Skeletal muscle tissue (tissue), 4 donors: Measurements from ENCODE around the gene PAK1. TPM values are rescaled to one million over a fixed set of nuclear protein-coding genes. Genes with fewer than 3 reads are reported as not detected.

Experiments used
- H3K27ac ChIP-seq: one replicate; pipeline ENCODE4 v1.7.0; 2013; ENCODE audit warnings: mild to moderate bottlenecking, low read depth, low read length, inconsistent platforms
- H3K27me3 ChIP-seq, 3 donors: one replicate each; pipeline ENCODE4 v1.7.0; 2013; ENCODE audit warnings: low read length in 3 of 3; ENCODE audit not compliant: control insufficient read depth in 3 of 3, insufficient read depth in 3 of 3
- H3K36me3 ChIP-seq, 3 donors: one replicate each; pipeline ENCODE4 v1.7.0; 2013; ENCODE audit warnings: low read length in 3 of 3; ENCODE audit not compliant: control insufficient read depth in 3 of 3, insufficient read depth in 3 of 3
- H3K4me1 ChIP-seq, 3 donors: one replicate each; pipeline ENCODE4 v1.7.0; 2013; ENCODE audit warnings: low read length in 3 of 3, mild to moderate bottlenecking in 3 of 3; ENCODE audit not compliant: control insufficient read depth in 3 of 3, insufficient read depth in 3 of 3
- H3K4me3 ChIP-seq, 3 donors: one replicate each; pipeline ENCODE4 v1.7.0; 2013; ENCODE audit warnings: low read length in 3 of 3
- H3K9ac ChIP-seq, 3 donors: one replicate each; pipeline ENCODE4 v1.7.0; 2013; ENCODE audit warnings: low read length in 3 of 3, mild to moderate bottlenecking in 3 of 3, moderate library complexity in 2 of 3, low read depth in 1 of 3
- H3K9me3 ChIP-seq, 3 donors: one replicate each; pipeline ENCODE4 v1.7.0; 2013; ENCODE audit warnings: low read length in 3 of 3; ENCODE audit not compliant: control insufficient read depth in 3 of 3
- total RNA-seq: library from RNA; depleted of rRNA; stranded (reverse); fragments of >200 nt; gene quantifications from one replicate; pipeline ENCODE4 v1.2.3, GENCODE V29; 2014
- donor health status: Osteomylitis.

The PAK1 gene
- total RNA-seq, 1 donor from 2014 or later = 52.2 TPM

DNA sequence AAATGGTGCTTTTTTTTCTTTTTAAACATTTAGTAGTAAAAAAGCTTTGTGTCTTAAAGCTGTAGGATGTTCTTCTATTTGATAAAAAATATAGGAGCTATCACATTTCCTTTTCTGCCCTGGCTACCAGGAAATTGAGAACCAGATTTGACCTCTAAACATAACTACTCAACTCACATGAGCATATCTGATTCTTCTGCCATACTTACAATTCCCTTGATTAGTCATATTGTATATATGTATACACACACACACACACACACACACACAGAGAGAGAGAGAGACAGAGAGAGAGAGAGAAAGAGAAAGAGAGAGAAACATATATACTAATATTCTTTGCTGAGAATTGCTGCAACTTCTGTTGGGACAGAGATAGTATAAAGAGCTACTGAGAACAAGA is 149.4 kb downstream of the PAK1 start:
- Histone ChIP-seq H3K27ac (no peak overlapping the region), H3K4me3 (no peak overlapping the region), H3K36me3 (peaks cover 0 to 13% (median 11%) of the 10 kb centered on the region in 3 donors)

DNA sequence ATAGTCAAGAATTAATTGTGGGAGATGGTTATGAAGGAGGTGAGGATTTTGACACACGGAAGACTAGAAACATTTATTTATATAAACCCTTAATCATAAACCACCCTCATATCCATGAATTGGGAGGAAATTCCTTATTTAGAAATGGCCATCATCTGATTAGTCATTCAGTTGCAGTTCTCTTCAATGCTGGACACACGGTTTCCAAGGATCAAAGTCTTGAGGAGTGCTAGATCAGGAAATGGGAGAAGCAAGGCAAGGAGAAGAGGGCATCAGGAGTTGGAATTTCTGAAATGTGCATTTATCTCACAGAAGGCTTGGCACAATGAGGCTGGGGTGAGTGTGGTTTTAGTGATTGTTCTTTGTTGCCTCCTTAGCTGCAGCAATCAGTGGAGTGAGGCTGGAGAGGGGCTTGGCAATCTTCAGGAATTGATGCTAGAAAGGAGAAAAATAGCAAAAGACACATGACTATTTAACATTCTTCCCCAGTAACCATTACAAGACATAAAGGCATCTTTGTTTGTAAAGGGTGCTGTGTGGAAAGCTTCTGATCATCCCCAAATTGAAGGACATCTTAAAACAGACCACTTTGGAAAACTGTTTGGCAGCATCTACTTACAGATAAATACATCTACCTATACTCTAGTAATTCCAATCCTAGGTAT is 150.8 kb downstream of the PAK1 start:
- peaks cover 0 to 13% (median 11%) of the 10 kb centered on the region in 3 donors for H3K36me3 ChIP-seq
- H3K4me1 ChIP-seq = peaks cover 0 to 9% (median 5%) of the 10 kb centered on the region in 3 donors
- no peaks in the 10 kb centered on the region for H3K9me3 ChIP-seq
- H3K27ac ChIP-seq = no peak overlapping the region
- H3K4me3 ChIP-seq = no peak overlapping the region
- no peaks in the 10 kb centered on the region for H3K27me3 ChIP-seq
- no peak overlapping the region for H3K9ac ChIP-seq

More for the DNA sequence above, 149.4 kb downstream of the PAK1 start:
- Histone ChIP-seq H3K27me3 (no peaks in the 10 kb centered on the region), H3K4me1 (peaks cover 0 to 9% (median 5%) of the 10 kb centered on the region in 3 donors), H3K9me3 (no peaks in the 10 kb centered on the region), H3K9ac (no peak overlapping the region)

DNA sequence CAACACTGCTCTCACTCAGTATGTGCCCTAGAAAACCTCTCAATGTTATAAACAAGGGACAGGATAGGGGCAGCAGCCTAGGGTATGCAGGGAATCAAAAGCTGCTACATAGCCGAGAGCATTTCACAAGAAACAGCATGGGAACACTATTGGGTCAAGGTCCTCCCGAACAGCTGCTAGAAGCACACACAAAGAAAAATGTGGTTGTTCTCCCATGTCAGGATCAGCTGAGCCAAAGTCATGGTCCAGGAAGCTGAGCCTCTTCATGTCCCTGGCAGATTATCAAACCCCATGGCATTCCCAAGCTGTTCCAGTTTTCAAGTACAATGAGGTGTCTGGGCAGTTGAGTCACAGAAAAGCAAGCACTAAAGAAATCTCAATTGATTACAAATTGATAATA is 151.4 kb downstream of the PAK1 start:
- Histone ChIP-seq H3K36me3 (peaks cover 0 to 13% (median 11%) of the 10 kb centered on the region in 3 donors), H3K4me1 (peaks cover 0 to 9% (median 5%) of the 10 kb centered on the region in 3 donors), H3K27ac (no peak overlapping the region), H3K4me3 (no peak overlapping the region), H3K9ac (no peak overlapping the region), H3K27me3 (no peaks in the 10 kb centered on the region), H3K9me3 (no peaks in the 10 kb centered on the region)

DNA sequence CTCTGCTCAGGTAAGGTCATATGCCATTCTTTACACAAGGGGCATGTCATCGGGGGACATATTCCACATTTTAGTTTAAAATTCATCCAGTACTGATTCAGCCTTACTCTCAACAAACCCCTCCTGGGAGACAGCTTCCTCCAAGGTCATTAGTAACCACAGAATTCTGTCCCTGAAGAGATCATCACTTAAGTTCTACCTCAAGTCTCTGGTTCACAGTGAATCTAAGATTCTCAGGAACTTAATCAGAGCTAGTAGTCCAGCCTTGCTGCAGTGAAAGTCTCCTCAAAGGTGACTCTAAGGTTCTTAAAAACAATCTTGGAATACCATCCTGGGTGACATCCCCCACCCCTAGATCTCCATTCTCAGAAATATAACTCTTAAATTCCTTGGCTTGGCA is 153.5 kb downstream of the PAK1 start:
- Histone ChIP-seq H3K27ac (no peak overlapping the region), H3K27me3 (no peaks in the 10 kb centered on the region), H3K9me3 (no peaks in the 10 kb centered on the region), H3K4me3 (no peak overlapping the region), H3K9ac (no peak overlapping the region), H3K4me1 (peaks cover 0 to 9% (median 5%) of the 10 kb centered on the region in 3 donors), H3K36me3 (peaks cover 0 to 10% (median 5%) of the 10 kb centered on the region in 3 donors)

DNA sequence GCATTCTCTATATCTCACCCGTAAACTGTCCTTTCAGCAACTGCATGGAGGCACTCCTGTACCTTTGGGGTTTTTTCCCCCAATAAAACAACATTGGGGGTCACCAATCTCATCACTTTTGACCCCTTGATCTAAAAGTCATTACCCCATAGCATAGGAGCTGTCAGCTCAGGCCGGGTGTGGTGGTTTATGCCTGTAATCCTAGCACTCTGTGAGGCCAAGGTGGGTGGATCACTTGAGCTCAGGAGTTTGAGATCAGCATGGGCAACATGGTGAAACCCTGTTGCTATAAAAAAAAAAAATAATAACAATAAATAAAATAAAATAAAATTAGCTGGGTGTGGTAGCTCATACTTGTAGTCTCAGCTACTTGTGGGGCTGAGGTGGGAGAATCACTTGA is 155.3 kb downstream of the PAK1 start:
- Histone ChIP-seq H3K27me3 (no peaks in the 10 kb centered on the region), H3K36me3 (peaks cover 0 to 6% (median 5%) of the 10 kb centered on the region in 3 donors), H3K27ac (no peak overlapping the region), H3K4me1 (peaks cover 0 to 9% (median 5%) of the 10 kb centered on the region in 3 donors), H3K9ac (no peak overlapping the region), H3K9me3 (no peaks in the 10 kb centered on the region), H3K4me3 (no peak overlapping the region)

DNA sequence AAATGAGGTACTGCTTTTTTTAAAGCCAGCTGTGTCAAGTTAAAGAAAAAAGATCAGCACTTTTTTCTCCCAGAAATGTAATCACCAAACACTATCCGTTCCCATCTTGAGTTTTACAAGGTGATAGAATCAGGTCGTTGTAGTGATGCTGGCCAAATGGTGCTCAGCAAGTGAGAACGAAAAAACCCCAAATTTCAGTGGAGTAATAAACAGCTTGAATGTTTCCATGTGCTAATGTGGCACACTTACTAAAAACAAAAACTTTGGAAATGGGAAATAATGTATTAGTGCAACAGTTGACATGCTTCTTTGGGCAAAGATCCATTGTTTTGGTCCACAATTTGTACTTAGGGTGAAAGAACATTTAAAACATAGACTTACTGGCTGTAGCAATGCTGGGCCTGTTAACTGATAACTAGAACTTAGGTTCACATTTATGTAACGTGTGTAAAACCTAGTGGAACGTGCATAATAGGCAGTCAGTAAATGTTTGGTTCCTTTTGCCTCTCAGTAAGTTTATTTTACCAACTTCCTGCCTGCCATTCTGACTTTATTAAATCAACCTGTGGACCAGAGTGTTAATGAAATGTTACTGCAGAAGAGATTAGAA is 157.1 kb downstream of the PAK1 start:
- Histone ChIP-seq H3K4me3 (no peak overlapping the region), H3K4me1 (no peaks in the 10 kb centered on the region), H3K36me3 (no peaks in the 10 kb centered on the region)

DNA sequence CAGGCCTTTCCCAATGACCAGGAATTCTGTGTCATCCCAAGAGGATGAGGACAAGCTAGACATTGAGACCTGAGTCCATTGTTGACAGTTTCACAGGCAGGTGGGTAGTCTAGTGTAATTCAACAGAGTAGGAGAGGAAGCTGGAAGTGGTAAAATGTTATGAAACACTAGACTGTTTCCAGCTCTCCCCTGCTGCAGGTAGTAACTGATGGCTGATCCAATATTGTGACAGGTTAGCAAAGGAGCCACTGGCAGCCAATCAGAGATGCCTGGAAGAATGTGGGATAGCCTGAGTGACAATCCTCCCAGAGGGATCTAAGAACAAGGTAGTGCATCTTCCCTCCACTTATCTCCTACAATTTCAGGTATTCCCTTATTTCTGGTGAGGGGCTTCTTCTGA is 161.8 kb downstream of the PAK1 start:
- H3K27ac ChIP-seq = no peak overlapping the region
- H3K9me3 ChIP-seq = no peaks in the 10 kb centered on the region
- H3K36me3 ChIP-seq = no peaks in the 10 kb centered on the region
- H3K27me3 ChIP-seq = no peaks in the 10 kb centered on the region
- no peaks in the 10 kb centered on the region for H3K4me1 ChIP-seq
- no peak overlapping the region for H3K4me3 ChIP-seq
- no peak overlapping the region for H3K9ac ChIP-seq

More for the DNA sequence above, 157.1 kb downstream of the PAK1 start:
- Histone ChIP-seq H3K27me3 (no peaks in the 10 kb centered on the region), H3K9ac (no peak overlapping the region), H3K9me3 (no peaks in the 10 kb centered on the region), H3K27ac (no peak overlapping the region)

DNA sequence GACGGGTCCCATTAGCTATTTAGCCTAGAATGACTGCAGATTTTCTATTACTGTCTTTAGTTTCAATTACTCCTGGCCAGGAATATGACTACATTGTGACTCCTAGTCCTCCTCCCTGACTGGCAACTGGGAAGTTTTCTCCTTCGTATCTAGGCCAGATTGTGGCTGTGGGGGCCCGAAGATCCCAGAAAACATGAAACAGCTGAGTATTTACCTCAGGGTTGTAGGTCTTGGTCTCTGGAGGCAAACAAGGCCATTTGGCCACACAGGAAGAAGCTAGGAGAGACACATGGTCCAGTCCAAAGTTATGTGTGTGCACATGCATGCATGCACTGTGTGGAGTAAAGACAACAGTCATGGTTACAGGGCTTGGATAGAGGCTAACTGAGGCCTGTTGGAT is 162.2 kb downstream of the PAK1 start:
- no peak overlapping the region for H3K9ac ChIP-seq
- no peaks in the 10 kb centered on the region for H3K9me3 ChIP-seq
- H3K36me3 ChIP-seq = no peaks in the 10 kb centered on the region
- no peaks in the 10 kb centered on the region for H3K27me3 ChIP-seq
- no peaks in the 10 kb centered on the region for H3K4me1 ChIP-seq
- H3K4me3 ChIP-seq = no peak overlapping the region
- no peak overlapping the region for H3K27ac ChIP-seq

DNA sequence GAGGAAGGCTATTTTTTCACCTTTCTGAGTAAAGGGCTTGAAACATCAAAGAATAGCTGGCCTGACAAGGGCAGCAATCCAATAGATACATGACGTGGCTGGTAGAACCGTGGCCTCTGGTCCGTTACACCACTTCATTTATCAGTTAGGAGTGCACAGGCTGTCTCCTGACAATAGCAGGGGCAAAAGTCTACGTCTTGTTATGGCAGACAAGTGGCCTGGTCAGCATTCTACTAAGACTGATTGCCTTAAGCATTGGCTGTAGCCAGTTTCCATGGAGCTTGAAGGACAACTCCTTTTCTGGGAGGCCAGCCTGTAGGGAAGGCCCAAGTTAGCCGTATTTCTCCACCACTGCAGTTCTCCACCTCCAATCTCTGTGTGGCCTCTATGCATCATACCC is 163.2 kb downstream of the PAK1 start:
- no peak overlapping the region for H3K4me3 ChIP-seq
- no peak overlapping the region for H3K27ac ChIP-seq
- no peak overlapping the region for H3K9ac ChIP-seq
- H3K36me3 ChIP-seq = no peaks in the 10 kb centered on the region
- H3K9me3 ChIP-seq = no peaks in the 10 kb centered on the region
- H3K4me1 ChIP-seq = no peaks in the 10 kb centered on the region
- no peaks in the 10 kb centered on the region for H3K27me3 ChIP-seq

DNA sequence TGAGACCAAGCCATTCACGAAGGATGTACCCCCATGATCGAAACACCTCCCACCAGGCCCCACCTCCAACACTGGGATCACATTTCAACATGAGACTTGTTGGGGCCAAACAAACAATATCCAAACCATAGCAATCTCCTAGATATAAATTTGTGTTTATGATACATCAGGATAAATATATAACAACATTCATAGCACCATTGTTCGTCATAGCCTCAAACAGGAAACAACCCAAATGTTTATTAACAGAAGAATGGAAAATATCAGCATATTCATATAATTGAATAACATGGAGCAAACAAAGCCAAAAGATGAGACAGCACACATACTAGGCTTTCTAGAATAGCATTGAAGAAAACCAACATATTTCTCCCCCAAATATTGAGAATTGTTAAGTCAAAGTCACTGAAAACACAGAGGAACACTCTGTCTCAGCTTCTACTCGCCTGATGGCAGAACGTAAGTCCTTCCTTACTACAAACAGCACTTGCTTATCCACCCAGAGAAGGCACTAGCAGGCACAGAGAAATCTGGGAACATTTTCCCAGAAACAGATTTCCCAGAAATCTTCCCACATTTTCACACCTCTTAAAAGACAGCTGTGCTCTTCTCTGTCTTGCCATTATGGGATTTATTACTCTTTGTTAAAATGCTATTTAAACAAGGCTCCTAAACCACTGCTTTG is 164.4 kb downstream of the PAK1 start:
- Histone ChIP-seq H3K9me3 (no peaks in the 10 kb centered on the region), H3K9ac (no peak overlapping the region), H3K36me3 (no peaks in the 10 kb centered on the region), H3K27me3 (no peaks in the 10 kb centered on the region), H3K27ac (no peak overlapping the region), H3K4me1 (no peaks in the 10 kb centered on the region), H3K4me3 (no peak overlapping the region)
